Measurements from ENCODE around the gene DNAJC2.
"Not testable (repeated sequence)": the region's sequence is repeated elsewhere in the genome, so short reads cannot be mapped to it uniquely, and the experiment has no call there.

- not testable (repeated sequence) for TF ChIP-seq EZH2 (IDR thresholded peaks at IDR 0.05; ENCODE audit: insufficient read depth, low read length); CTCF (IDR thresholded peaks at IDR 0.05; ENCODE audit: insufficient read depth, low read depth, low read length)
Observed at GRCh38 chr7:103278195-103278594, 66.4 kb downstream of the DNAJC2 start.

Data from astrocyte (in vitro differentiated cells and primary cell).